AG04449 (cell line): ENCODE results near the gene NAA25.
"Not testable (repeated sequence)": the region's sequence is repeated elsewhere in the genome, so short reads cannot be mapped to it uniquely, and the experiment has no call there.

Experiments used
- CTCF ChIA-PET: fragments of 350-600 bp; formaldehyde crosslinking; extraction: SDS; loops from one replicate; lab custom pipeline; 2021; ENCODE audit warnings: antibody characterized with exemption; lab: Yijun Ruan, JAX
- POLR2A ChIA-PET: fragments of 400-600, 350-600 bp; formaldehyde crosslinking; extraction: SDS; loops from one replicate; lab custom pipeline; 2020; ENCODE audit warnings: antibody characterized with exemption, inconsistent platforms; lab: Yijun Ruan, JAX
- DNase-seq: peaks from one replicate; pipeline ENCODE4 v3.0.0-alpha.2; 2010; ENCODE audit warnings: low read depth, low spot score
- H3K4me3 ChIP-seq: 2 replicates; pipeline ENCODE4 v1.5.1; 2011; ENCODE audit warnings: low read depth, mild to moderate bottlenecking, control low read depth, low read length
- CTCF ChIP-seq: IDR thresholded peaks from one replicate; pipeline ENCODE4 v1.5.1; 2011; ENCODE audit warnings: mild to moderate bottlenecking, moderate library complexity, low read length, control low read depth, inconsistent platforms; ENCODE audit not compliant: insufficient read depth; ENCODE audit errors: missing control alignments

NAA25 gene

DNA sequence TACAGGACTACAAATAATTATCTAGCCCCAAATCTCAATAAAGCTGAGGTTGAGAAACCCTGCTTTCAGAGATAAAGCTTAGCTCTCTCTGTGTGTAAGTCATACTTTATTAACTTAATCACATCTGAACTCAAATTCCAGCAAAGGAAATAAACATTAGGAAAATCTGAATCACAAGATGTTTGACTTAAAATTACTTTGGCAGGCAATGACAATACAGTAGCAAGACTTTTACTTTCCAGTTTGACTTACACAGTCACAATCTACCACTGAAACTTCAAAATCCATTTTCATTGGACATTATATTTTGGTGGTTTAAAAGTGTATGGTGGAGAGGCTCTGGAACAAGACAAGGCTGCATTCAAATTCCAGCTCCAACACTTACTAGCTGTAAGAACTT, 107.0 kb downstream of the NAA25 start:
- TF ChIP-seq CTCF: no peak
- H3K4me3 ChIP-seq: no peak overlapping the region
- ChIA-PET POLR2A (no interaction called here), CTCF (interaction anchor here (0.7 to 1.3 kb wide), 3 partner anchors 9 to 1589 kb away, joined by 3 to 4 read pairs (median 4); no protein-coding TSS in a partner anchor)
- no peak for DNase-seq

GRCh38 chr12:112000820-112001219, 107.8 kb downstream of the NAA25 start:
- TF ChIP-seq CTCF: no peak
- CTCF ChIA-PET: interaction anchor here (1.1 to 1.3 kb wide), 2 partner anchors 9 kb away, joined by 4 read pairs; no protein-coding TSS in a partner anchor
- POLR2A ChIA-PET: no interaction called here
- no peak for DNase-seq
- H3K4me3 ChIP-seq: no peak overlapping the region

DNA sequence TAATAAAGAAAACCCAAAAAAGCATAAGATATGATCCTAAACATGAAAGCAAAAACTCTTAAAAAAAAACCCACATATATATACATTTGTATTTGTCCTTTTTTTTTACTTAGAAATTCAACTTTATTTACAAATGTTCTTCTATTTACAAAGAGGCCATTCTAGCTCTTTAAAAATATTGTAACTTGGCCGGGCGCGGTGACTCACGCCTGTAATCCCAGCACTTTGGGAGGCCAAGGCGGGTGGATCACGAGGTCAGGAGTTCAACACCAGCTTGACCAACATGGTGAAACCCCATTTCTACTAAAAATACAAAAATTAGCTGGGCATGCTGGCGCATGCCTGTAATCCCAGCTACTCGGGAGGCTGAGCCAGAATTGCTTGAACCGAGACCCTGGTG, 109.5 kb downstream of the NAA25 start:
- CTCF ChIA-PET: interaction anchor here (1.9 kb wide), 1 partner anchor 15 kb away, joined by 8 read pairs; the partner anchor contains the start of genes ERP29 and TMEM116
- DNase-seq, POLR2A ChIA-PET, H3K4me3 ChIP-seq: not testable (repeated sequence)

DNA sequence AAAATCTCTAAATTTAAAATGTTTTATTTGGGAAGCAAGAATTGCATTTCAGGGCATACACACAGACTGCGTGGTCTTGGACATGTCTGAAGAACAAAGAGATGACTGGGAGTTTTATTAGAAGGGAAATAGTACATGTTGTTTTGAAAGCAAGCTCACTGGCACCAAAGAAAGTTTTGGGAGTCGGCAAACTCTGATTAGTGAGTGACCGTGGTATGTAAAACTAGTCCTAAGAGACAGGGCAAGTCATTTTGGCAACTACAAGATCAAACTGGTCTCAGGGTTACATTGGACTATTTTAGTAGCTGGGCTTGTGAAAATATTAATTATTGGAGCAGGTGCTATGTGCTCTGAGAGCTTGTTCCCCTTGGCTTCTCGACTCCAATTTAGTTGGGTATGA, 110.6 kb downstream of the NAA25 start:
- POLR2A ChIA-PET: no interaction called here
- CTCF ChIA-PET: interaction anchor here (0.8 to 1.9 kb wide), 4 partner anchors 14 to 53 kb away, joined by 3 to 8 read pairs (median 3); partner anchors contain the start of genes ERP29 and TMEM116
- TF ChIP-seq CTCF: no peak

GRCh38 chr12:111997300-111997699, 111.3 kb downstream of the NAA25 start:
- ChIA-PET POLR2A (no interaction called here), CTCF (interaction anchor here (0.9 to 1.9 kb wide), 3 partner anchors 15 to 21 kb away, joined by 3 to 8 read pairs (median 3); partner anchors contain the start of genes ERP29 and TMEM116)
- no peak overlapping the region for H3K4me3 ChIP-seq
- TF ChIP-seq CTCF: no peak
- DNase-seq: no peak

More for the DNA sequence above, 110.6 kb downstream of the NAA25 start:
- DNase-seq: no peak
- H3K4me3 ChIP-seq: no peak overlapping the region

DNA sequence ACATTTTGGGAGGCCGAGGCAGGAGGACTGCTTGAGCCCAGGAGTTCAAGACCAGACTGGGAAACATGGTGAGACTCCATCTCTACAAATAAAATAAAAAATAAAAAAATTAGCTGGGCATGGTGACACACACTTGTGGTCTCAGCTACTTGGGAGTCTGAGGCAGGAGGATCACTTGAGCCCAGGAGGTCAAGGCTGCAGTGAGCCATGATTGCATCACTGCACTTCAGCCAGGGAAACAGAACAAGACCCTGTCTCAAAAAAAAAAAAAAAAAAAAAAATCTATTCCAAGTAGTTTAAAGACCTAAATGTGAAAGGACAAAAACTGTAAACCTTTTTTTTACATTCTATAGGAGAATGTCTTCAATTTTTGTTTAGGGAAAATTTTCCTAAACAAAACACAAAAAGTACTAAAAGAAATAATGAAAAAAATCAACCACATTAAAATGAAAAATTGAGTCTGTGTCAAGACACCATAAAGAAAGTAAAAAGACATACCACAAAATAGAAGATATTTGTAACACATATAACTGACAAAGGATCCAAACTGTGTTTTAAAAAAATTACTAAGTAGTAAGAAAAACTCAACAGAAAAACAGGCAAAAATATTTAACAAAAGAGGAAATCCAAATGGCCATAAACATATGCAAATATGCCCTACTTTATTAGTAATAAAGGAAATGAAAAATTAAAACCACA, 112.7 kb downstream of the NAA25 start:
- TF ChIP-seq CTCF: no peak
- H3K4me3 ChIP-seq: no peak overlapping the region
- no peak for DNase-seq
- POLR2A ChIA-PET: no interaction called here
- CTCF ChIA-PET: no interaction called here

GRCh38 chr12:111994211-111995111, 114.1 kb downstream of the NAA25 start:
- POLR2A ChIA-PET, H3K4me3 ChIP-seq, DNase-seq, CTCF ChIA-PET: not testable (repeated sequence)
